GM20000 (cell line): ENCODE data around the gene ISCA2.

Source experiments
- DNase-seq: peaks from one replicate; pipeline ENCODE4 v3.0.0; 2012; ENCODE audit warnings: low spot score
- TF ChIP-seq, protein P1 (sequence below): IDR thresholded peaks from 2 replicates; pipeline ENCODE4 v1.5.1; 2012; ENCODE audit warnings: mild to moderate bottlenecking, control low read depth; ENCODE audit errors: extremely low read depth, missing control alignments

Gene ISCA2

GRCh38 chr14:74515891-74516412 lies 22.4 kb downstream of the ISCA2 start:
- TF ChIP-seq, protein P1, sequence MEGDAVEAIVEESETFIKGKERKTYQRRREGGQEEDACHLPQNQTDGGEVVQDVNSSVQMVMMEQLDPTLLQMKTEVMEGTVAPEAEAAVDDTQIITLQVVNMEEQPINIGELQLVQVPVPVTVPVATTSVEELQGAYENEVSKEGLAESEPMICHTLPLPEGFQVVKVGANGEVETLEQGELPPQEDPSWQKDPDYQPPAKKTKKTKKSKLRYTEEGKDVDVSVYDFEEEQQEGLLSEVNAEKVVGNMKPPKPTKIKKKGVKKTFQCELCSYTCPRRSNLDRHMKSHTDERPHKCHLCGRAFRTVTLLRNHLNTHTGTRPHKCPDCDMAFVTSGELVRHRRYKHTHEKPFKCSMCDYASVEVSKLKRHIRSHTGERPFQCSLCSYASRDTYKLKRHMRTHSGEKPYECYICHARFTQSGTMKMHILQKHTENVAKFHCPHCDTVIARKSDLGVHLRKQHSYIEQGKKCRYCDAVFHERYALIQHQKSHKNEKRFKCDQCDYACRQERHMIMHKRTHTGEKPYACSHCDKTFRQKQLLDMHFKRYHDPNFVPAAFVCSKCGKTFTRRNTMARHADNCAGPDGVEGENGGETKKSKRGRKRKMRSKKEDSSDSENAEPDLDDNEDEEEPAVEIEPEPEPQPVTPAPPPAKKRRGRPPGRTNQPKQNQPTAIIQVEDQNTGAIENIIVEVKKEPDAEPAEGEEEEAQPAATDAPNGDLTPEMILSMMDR = no peak
- DNase-seq = no peak

DNA sequence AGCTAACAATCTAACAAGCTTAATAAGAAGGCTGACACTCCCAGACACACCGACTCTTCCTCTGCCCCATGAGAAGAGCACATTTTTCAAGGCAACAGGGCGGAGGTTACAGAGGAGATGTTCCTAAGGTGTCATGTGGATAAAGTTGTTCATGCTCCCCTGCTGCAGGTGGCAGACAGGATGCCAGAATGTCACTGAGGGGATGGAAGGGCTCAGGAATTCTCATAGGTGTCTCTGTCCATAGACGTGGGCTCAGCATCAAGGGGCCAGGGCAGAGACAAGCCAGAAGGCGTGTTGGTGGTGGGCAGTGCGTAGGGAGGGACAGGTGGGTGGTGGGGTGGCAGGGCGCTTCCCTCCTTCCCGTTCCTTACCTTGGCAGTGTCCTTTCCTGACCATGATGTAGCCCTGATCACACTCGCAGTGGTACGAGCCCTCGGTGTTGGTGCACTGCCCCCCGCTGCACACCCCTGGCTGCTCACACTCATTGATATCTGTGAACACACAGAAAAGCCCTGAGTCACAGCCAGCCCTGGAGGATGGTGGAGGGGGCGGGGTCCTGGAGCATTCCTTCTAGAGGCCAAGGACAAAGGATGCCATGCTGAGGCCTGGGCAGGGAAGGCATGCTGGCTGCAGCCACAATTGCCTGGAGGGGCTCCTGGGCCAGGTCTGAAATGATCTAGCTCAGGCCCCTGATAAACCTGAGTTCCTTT lies 23.0 kb downstream of the ISCA2 start:
- TF ChIP-seq, protein P1 = no peak
- DNase-seq = no peak

- DNase-seq = no peak
- TF ChIP-seq, protein P1 = no peak
Measured at GRCh38 chr14:74517731-74518130, 24.2 kb downstream of the ISCA2 start.

DNA sequence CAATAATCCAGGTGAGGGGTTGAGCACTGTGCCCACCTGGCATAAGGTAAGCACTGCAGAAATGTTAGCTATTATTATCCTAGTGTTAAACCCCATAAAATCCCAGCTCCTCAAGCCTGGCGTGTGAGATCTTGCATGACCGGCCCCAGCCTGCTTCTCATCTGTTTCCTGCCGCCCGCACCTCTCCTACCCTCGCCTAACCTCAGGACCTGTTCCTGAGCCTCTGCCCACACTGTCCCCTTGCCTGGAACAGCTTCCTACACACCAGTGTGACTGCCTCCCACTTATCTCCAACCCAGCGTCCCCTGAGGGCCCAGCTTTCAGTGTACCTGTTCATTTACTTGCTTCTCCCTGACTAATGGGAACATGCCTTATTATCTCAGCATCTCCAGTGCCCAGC lies 24.7 kb downstream of the ISCA2 start:
- DNase-seq = no peak
- TF ChIP-seq, protein P1 = no peak

GRCh38 chr14:74519316-74520074 lies 25.9 kb downstream of the ISCA2 start:
- TF ChIP-seq, protein P1 = no peak
- no peak for DNase-seq

DNA sequence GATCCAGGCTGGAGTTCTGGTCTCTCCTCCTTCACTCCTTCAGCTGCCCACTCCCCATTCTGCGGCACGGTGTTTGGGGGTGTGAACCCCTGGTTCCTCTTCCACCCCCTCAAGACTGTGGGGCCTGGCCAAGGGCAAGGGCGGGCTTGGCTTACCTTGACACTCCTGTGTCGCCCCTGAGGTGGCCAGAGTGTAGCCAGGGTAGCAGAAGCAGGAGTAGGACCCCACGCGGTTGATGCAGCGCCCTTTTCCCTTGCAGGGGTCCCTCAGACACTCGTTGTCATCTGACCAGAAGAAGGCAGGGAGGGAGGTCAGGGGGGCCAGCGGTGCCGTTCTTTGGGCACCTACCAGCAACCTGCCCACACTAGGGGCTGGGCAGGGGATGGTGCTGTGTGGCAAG lies 28.2 kb downstream of the ISCA2 start:
- TF ChIP-seq, protein P1 = no peak
- no peak for DNase-seq

- TF ChIP-seq, protein P1 = no peak
- DNase-seq = no peak
Measured at GRCh38 chr14:74522740-74523139, 29.2 kb downstream of the ISCA2 start.
